ENCODE results near the gene TPPP.
"Not testable (repeated sequence)": the region's sequence is repeated elsewhere in the genome, so short reads cannot be mapped to it uniquely, and the experiment has no call there.

Gene TPPP

GRCh38 chr5:635306-636055 lies 57.7 kb downstream of the TPPP start:
- TF ChIP-seq CTCF (IDR thresholded peaks at IDR 0.05; ENCODE audit: insufficient read depth, low read depth, low read length, missing control alignments): no peak
- DNase-seq (ENCODE audit: low read depth): no peak
- no peak overlapping the region for H3K4me3 ChIP-seq (ENCODE audit: low read length)

- no peak overlapping the region for H3K4me3 ChIP-seq (ENCODE audit: low read length)
- no peak for TF ChIP-seq CTCF (IDR thresholded peaks at IDR 0.05; ENCODE audit: insufficient read depth, low read depth, low read length, missing control alignments)
- no peak for DNase-seq (ENCODE audit: low read depth)
Observed at GRCh38 chr5:634191-634590, 59.0 kb downstream of the TPPP start.

GRCh38 chr5:633501-633955 lies 59.6 kb downstream of the TPPP start:
- no peak for TF ChIP-seq CTCF (IDR thresholded peaks at IDR 0.05; ENCODE audit: insufficient read depth, low read depth, low read length, missing control alignments)
- no peak overlapping the region for H3K4me3 ChIP-seq (ENCODE audit: low read length)
- DNase-seq (ENCODE audit: low read depth): peak; percentile 21

- H3K4me3 ChIP-seq (ENCODE audit: low read length); DNase-seq (ENCODE audit: low read depth): not testable (repeated sequence)
Observed at GRCh38 chr5:628351-629205, 64.6 kb downstream of the TPPP start.

GRCh38 chr5:627840-628239 lies 65.3 kb downstream of the TPPP start:
- no peak for DNase-seq (ENCODE audit: low read depth)
- TF ChIP-seq CTCF (IDR thresholded peaks at IDR 0.05; ENCODE audit: insufficient read depth, low read depth, low read length, missing control alignments): no peak
- H3K4me3 ChIP-seq (ENCODE audit: low read length): no peak overlapping the region

- H3K4me3 ChIP-seq (ENCODE audit: low read length): no peak overlapping the region
- DNase-seq (ENCODE audit: low read depth): no peak
- no peak for TF ChIP-seq CTCF (IDR thresholded peaks at IDR 0.05; ENCODE audit: insufficient read depth, low read depth, low read length, missing control alignments)
Observed at GRCh38 chr5:626850-627249, 66.3 kb downstream of the TPPP start.

- H3K4me3 ChIP-seq (ENCODE audit: low read length): no peak overlapping the region
- TF ChIP-seq CTCF (IDR thresholded peaks at IDR 0.05; ENCODE audit: insufficient read depth, low read depth, low read length, missing control alignments): no peak
- no peak for DNase-seq (ENCODE audit: low read depth)
Observed at GRCh38 chr5:625516-625915, 67.6 kb downstream of the TPPP start.

Data from epithelial cell of esophagus (primary cell).